GM12878 (cell line): Measurements from ENCODE around the gene LKAAEAR1. TPM values are rescaled to one million over a fixed set of nuclear protein-coding genes. Genes with fewer than 3 reads are reported as not detected.
A peak's percentile ranks its signal among the peaks of the same experiment; 100 is the strongest.

Source experiments
- ASH2L ChIP-seq: fragments of 300-600, 200-600 bp; sonication (generic); IDR thresholded peaks from 2 replicates; pipeline ENCODE4 v1.6.1; 2017; ENCODE audit warnings: low read depth, mild to moderate bottlenecking, borderline replicate concordance
- BCLAF1 ChIP-seq: fragments of 450-650 bp; IDR thresholded peaks from 2 replicates; pipeline ENCODE4 v1.6.1; 2017; ENCODE audit warnings: antibody characterized with exemption, mild to moderate bottlenecking, moderate library complexity
- CHD1 ChIP-seq: IDR thresholded peaks from 2 replicates; pipeline ENCODE4 v1.6.1; 2012; ENCODE audit warnings: low read depth, low read length, improper control_type of control experiment
- CTCF ChIP-seq, 3 experiments: IDR thresholded peaks in 2 of 3; conservative IDR thresholded peaks in 1 of 3; 2 replicates each; pipeline ENCODE4 v1.5.1; 2011; ENCODE audit warnings: low read depth in 3 of 3, low read length in 3 of 3, mild to moderate bottlenecking in 3 of 3, control low read depth in 2 of 3, moderate library complexity in 2 of 3, inconsistent platforms in 1 of 3, mixed read lengths in 1 of 3; ENCODE audit not compliant: control insufficient read depth in 2 of 3, insufficient read depth in 1 of 3; ENCODE audit errors: extremely low read depth in 1 of 3
- FOS ChIP-seq: IDR thresholded peaks from 3 replicates; pipeline ENCODE4 v1.6.1; 2011; ENCODE audit warnings: borderline replicate concordance; ENCODE audit not compliant: insufficient read length; ENCODE audit errors: extremely low read depth
- IKZF2 ChIP-seq, 2 experiments: fragments of 450-650 bp; IDR thresholded peaks; 2 replicates each; pipeline ENCODE4 v1.6.1; 2017; ENCODE audit warnings: mild to moderate bottlenecking in 2 of 2, moderate library complexity in 2 of 2
- IRF5 ChIP-seq: fragments of 450-650 bp; IDR thresholded peaks from 2 replicates; pipeline ENCODE4 v1.6.1; 2017; ENCODE audit warnings: borderline replicate concordance
- LARP7 ChIP-seq: fragments of 450-650 bp; IDR thresholded peaks from 2 replicates; pipeline ENCODE4 v1.6.1; 2017; ENCODE audit warnings: mild to moderate bottlenecking
- MYB ChIP-seq: fragments of 150-350 bp; IDR thresholded peaks from 2 replicates; pipeline ENCODE4 v1.6.1; 2014; ENCODE audit warnings: mild to moderate bottlenecking, low read depth, low read length, borderline replicate concordance
- POLR2A ChIP-seq: IDR thresholded peaks from 2 replicates; pipeline ENCODE4 v1.6.1; 2011; ENCODE audit warnings: low read depth, mild to moderate bottlenecking, low read length
- POLR2AphosphoS2 ChIP-seq: IDR thresholded peaks from 2 replicates; pipeline ENCODE4 v1.6.1; 2011; ENCODE audit warnings: low read depth, mild to moderate bottlenecking, low read length, improper control_type of control experiment, moderate library complexity
- RCOR1 ChIP-seq: conservative IDR thresholded peaks from 2 replicates; pipeline ENCODE4 v1.6.1; 2012; ENCODE audit warnings: low read depth, low read length, improper control_type of control experiment
- SREBF2 ChIP-seq: IDR thresholded peaks from 2 replicates; pipeline ENCODE4 v1.6.1; 2012; ENCODE audit warnings: mild to moderate bottlenecking, low read length
- STAT3 ChIP-seq: IDR thresholded peaks from 2 replicates; pipeline ENCODE4 v1.6.1; 2011; ENCODE audit warnings: low read depth, low read length, improper control_type of control experiment
- TARDBP ChIP-seq: IDR thresholded peaks from 2 replicates; pipeline ENCODE4 v1.6.1; 2016; ENCODE audit warnings: borderline replicate concordance
- TCF12 ChIP-seq: IDR thresholded peaks from 2 replicates; pipeline ENCODE4 v1.6.1; 2011; ENCODE audit warnings: low read depth, mild to moderate bottlenecking, low read length
- USF2 ChIP-seq: IDR thresholded peaks from 2 replicates; pipeline ENCODE4 v1.6.1; 2011; ENCODE audit warnings: low read depth, low read length, improper control_type of control experiment, borderline replicate concordance
- ZNF274 ChIP-seq: IDR thresholded peaks from one replicate; pipeline ENCODE4 v1.8.0; 2011; ENCODE audit not compliant: insufficient read length, insufficient read depth
- polyA plus RNA-seq, 11 experiments: library from polyadenylated mRNA; depleted of rRNA in 4 of 11; unstranded in 6 of 11; stranded (reverse) in 5 of 11; fragments of >200 nt; fragmentation: Nextera tagmentation in 4 of 11; fragmentation: Illumina TruSeq in 1 of 11; extraction: Ambion mirVana in 4 of 11; extraction: Trizol in 1 of 11; gene quantifications; 1 replicate in 1 of 11; 2 replicates in 10 of 11; pipeline versions ENCODE4 v1.2.1 to v1.2.3, GENCODE V29; 2011 to 2016; ENCODE audit warnings: inconsistent platforms in 2 of 11, missing spikeins in 2 of 11, low read depth in 1 of 11
- total RNA-seq, 4 experiments: library from RNA; depleted of rRNA in 3 of 4; stranded (reverse); fragments of >200 nt in 3 of 4; fragmentation: Illumina TruSeq in 1 of 4; extraction: Trizol in 1 of 4; gene quantifications; 2 replicates each; pipeline versions ENCODE4 v1.2.1 to v1.2.3, GENCODE V29; 2013 to 2021
- TF ChIP-seq, protein P1 (sequence below): IDR thresholded peaks from 2 replicates; pipeline ENCODE4 v1.6.1; 2012; ENCODE audit warnings: mild to moderate bottlenecking, low read depth, low read length
- TF ChIP-seq, protein P2 (sequence below): IDR thresholded peaks from 2 replicates; pipeline ENCODE4 v1.6.1; 2011; ENCODE audit warnings: mild to moderate bottlenecking, low read depth, low read length, moderate library complexity; ENCODE audit not compliant: insufficient replicate concordance

LKAAEAR1 gene
- total and polyA plus RNA-seq, 10 of the 15 experiments (the other 5 are each of a cell fraction or from before 2014, with no cell fraction given) = not detected

DNA sequence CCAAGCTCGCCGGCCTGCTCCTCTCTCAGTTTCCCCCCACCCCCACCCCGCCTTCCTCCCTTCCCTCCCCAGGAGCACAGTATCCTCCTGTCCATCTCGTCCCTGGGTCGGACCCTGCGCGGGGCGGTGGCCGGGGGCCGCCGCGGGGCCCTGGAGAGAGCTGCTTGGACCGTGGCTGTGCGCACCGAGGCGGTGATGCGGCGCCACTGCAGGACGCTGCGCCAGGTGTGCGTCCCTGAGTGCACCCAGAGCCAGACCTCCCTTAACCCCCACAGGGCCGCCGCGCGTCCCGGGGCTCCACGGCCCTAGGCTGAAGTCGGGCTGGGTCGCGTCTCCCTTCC, 46.0 kb downstream of the LKAAEAR1 start (continued):
- TF ChIP-seq FOS (no peak), IKZF2 (IDR thresholded peaks at IDR 0.05) (no peak), IRF5 (no peak), CTCF (IDR thresholded peaks at IDR 0.05 in 2 of 3, conservative IDR thresholded peaks at IDR 0.05 in 1 of 3; ENCODE audit: control insufficient read depth in 2 of 3, extremely low read depth in 1 of 3, insufficient read depth in 1 of 3, low read depth in 3 of 3, low read length in 3 of 3) (peak in 1 of 3 experiments; percentile 24; a peak in 2 of 6 replicates), TCF12 (peak; percentile 25; the same call in 1 of the 2 replicates), ASH2L (no peak), RCOR1 (no peak), POLR2A (peak; percentile 48), LARP7 (no peak), USF2 (no peak), STAT3 (no peak), CHD1 (no peak; the same call in 1 of the 2 replicates), TARDBP (no peak), ZNF274 (no peak), SREBF2 (no peak), POLR2AphosphoS2 (no peak), BCLAF1 (no peak), MYB (no peak)
- TF ChIP-seq, protein P1, sequence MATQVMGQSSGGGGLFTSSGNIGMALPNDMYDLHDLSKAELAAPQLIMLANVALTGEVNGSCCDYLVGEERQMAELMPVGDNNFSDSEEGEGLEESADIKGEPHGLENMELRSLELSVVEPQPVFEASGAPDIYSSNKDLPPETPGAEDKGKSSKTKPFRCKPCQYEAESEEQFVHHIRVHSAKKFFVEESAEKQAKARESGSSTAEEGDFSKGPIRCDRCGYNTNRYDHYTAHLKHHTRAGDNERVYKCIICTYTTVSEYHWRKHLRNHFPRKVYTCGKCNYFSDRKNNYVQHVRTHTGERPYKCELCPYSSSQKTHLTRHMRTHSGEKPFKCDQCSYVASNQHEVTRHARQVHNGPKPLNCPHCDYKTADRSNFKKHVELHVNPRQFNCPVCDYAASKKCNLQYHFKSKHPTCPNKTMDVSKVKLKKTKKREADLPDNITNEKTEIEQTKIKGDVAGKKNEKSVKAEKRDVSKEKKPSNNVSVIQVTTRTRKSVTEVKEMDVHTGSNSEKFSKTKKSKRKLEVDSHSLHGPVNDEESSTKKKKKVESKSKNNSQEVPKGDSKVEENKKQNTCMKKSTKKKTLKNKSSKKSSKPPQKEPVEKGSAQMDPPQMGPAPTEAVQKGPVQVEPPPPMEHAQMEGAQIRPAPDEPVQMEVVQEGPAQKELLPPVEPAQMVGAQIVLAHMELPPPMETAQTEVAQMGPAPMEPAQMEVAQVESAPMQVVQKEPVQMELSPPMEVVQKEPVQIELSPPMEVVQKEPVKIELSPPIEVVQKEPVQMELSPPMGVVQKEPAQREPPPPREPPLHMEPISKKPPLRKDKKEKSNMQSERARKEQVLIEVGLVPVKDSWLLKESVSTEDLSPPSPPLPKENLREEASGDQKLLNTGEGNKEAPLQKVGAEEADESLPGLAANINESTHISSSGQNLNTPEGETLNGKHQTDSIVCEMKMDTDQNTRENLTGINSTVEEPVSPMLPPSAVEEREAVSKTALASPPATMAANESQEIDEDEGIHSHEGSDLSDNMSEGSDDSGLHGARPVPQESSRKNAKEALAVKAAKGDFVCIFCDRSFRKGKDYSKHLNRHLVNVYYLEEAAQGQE = no peak
- TF ChIP-seq, protein P2, sequence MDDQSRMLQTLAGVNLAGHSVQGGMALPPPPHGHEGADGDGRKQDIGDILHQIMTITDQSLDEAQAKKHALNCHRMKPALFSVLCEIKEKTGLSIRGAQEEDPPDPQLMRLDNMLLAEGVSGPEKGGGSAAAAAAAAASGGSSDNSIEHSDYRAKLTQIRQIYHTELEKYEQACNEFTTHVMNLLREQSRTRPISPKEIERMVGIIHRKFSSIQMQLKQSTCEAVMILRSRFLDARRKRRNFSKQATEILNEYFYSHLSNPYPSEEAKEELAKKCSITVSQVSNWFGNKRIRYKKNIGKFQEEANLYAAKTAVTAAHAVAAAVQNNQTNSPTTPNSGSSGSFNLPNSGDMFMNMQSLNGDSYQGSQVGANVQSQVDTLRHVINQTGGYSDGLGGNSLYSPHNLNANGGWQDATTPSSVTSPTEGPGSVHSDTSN = peak; percentile 0
